ENCODE data around the gene ZCCHC10. TPM values are rescaled to one million over a fixed set of nuclear protein-coding genes. Genes with fewer than 3 reads are reported as not detected.

The ZCCHC10 gene
- total and polyA plus RNA-seq, 10 of the 15 experiments (the other 5 are each of a cell fraction or from before 2014, with no cell fraction given): 16.8 to 117 (median 53.5) TPM

- no peak for TF ChIP-seq NR2C2 (IDR thresholded peaks at IDR 0.05; ENCODE audit: borderline replicate concordance, control insufficient read depth, insufficient read length, low read depth)
- TF ChIP-seq POLR2AphosphoS5 (IDR thresholded peaks at IDR 0.05; ENCODE audit: low read length): peak; percentile 99
- TF ChIP-seq RUNX3 (IDR thresholded peaks at IDR 0.05; ENCODE audit: low read length): peak; percentile 46; the same call in 1 of the 2 replicates
- TF ChIP-seq ZNF217 (IDR thresholded peaks at IDR 0.05): no peak
- TF ChIP-seq KLF5 (IDR thresholded peaks at IDR 0.05; ENCODE audit: partially characterized antibody): peak; percentile 43
- TF ChIP-seq, protein P1, sequence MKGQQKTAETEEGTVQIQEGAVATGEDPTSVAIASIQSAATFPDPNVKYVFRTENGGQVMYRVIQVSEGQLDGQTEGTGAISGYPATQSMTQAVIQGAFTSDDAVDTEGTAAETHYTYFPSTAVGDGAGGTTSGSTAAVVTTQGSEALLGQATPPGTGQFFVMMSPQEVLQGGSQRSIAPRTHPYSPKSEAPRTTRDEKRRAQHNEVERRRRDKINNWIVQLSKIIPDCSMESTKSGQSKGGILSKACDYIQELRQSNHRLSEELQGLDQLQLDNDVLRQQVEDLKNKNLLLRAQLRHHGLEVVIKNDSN (IDR thresholded peaks at IDR 0.05; ENCODE audit: borderline replicate concordance, extremely low read length, insufficient read depth, low read depth, low read length): no peak
- peak; percentile 63 for TF ChIP-seq MLLT1 (IDR thresholded peaks at IDR 0.05)
- no peak; the same call in 1 of the 2 replicates for TF ChIP-seq MTA3 (IDR thresholded peaks at IDR 0.05; ENCODE audit: borderline replicate concordance, low read length)
- TF ChIP-seq GATAD2B (conservative IDR thresholded peaks at IDR 0.05; ENCODE audit: low read depth): peak; percentile 61; the same call in 1 of the 2 replicates
- peak; percentile 86 for TF ChIP-seq YY1 (IDR thresholded peaks at IDR 0.05; ENCODE audit: low read depth, low read length)
These were observed 25.4 kb upstream of the ZCCHC10 start, which contains the start of gene HSPA4 (continued) for GRCh38 chr5:133051542-133052316.
